ENCODE results near the gene C9orf85. TPM values are rescaled to one million over a fixed set of nuclear protein-coding genes. Genes with fewer than 3 reads are reported as not detected.
"Not testable (repeated sequence)": the region's sequence is repeated elsewhere in the genome, so short reads cannot be mapped to it uniquely, and the experiment has no call there.

Gene C9orf85
- total RNA-seq, 1 experiment from 2014 or later: 14.4 TPM

GRCh38 chr9:71962328-71962727 lies 50.9 kb downstream of the C9orf85 start:
- no peak overlapping the region for H4K5ac ChIP-seq (ENCODE audit: insufficient read length, low read depth, low read length)
- no peak overlapping the region for H2AFZ ChIP-seq (ENCODE audit: low read length)
- no peaks in the 10 kb centered on the region; the same call in 1 of the 2 replicates for H3K4me1 ChIP-seq (ENCODE audit: insufficient read depth, low read length)
- no peak overlapping the region for H3K56ac ChIP-seq (ENCODE audit: insufficient read length, low read depth, low read length)
- no peaks in the 10 kb centered on the region for H3K79me2 ChIP-seq (ENCODE audit: insufficient read depth, low read length)
- H3K18ac ChIP-seq (ENCODE audit: insufficient read length, low read depth, low read length): no peak overlapping the region
- H3T11ph ChIP-seq (ENCODE audit: low read length): no peak overlapping the region
- H3K14ac ChIP-seq (ENCODE audit: insufficient read depth, low read length): no peak overlapping the region
- no peak overlapping the region for H2BK15ac ChIP-seq (ENCODE audit: low read depth, low read length)
- H3K9me3 Mint-ChIP-seq: peaks cover 0 to 4% of the 10 kb centered on the region in 2 experiments; a peak in 3 of 5 replicates
- no peaks in the 10 kb centered on the region for H3K79me1 ChIP-seq (ENCODE audit: insufficient read depth, low read depth, low read length, poor library complexity, severe bottlenecking)
- no peak overlapping the region for H2BK5ac ChIP-seq (ENCODE audit: insufficient read length, low read length)
- H2BK120ac ChIP-seq (ENCODE audit: low read depth, low read length, poor library complexity, severe bottlenecking): no peak overlapping the region
- no peak overlapping the region for H3K4ac ChIP-seq (ENCODE audit: low read depth, low read length)
- H3K9me3 ChIP-seq (ENCODE audit: control insufficient read depth, low read depth, low read length): no peaks in the 10 kb centered on the region
- H4K91ac ChIP-seq (ENCODE audit: insufficient read length, low read depth, low read length): no peak overlapping the region
- no peak overlapping the region for H3K27ac ChIP-seq (ENCODE audit: insufficient read length, low read depth, low read length)
- DNase-seq: no peak
- no peak overlapping the region for H2BK12ac ChIP-seq (ENCODE audit: insufficient read length, low read depth, low read length)
- H3K36me3 Mint-ChIP-seq (ENCODE audit: insufficient read depth in 1 of 3, low read depth in 3 of 3): peaks cover 19 to 35% (median 21%) of the 10 kb centered on the region in 3 experiments; a peak in 6 of 7 replicates
- no peak overlapping the region for H4K8ac ChIP-seq (replicated peaks; ENCODE audit: insufficient read length, low read depth, low read length)
- H3K23me2 ChIP-seq (ENCODE audit: insufficient read length, low read depth, low read length, poor library complexity, severe bottlenecking): no peaks in the 10 kb centered on the region
- H3K4me3 Mint-ChIP-seq: no peak overlapping the region
- H3K27me3 Mint-ChIP-seq (ENCODE audit: low read depth): no peaks in the 10 kb centered on the region
- no CpG with 5 or more reads among the region's 4 CpGs for WGBS (ENCODE audit: extremely low coverage, insufficient read length, low lambda C conversion rate)
- no peak overlapping the region for H2AK5ac ChIP-seq (ENCODE audit: insufficient read length, low read length)
- no peak overlapping the region for H3K9ac ChIP-seq (ENCODE audit: extremely low read depth, insufficient read length, low read length)
- no peaks in the 10 kb centered on the region for H3K27me3 ChIP-seq (ENCODE audit: insufficient read depth, low read length)
- H2BK20ac ChIP-seq (ENCODE audit: low read depth, low read length, poor library complexity, severe bottlenecking): no peak overlapping the region
- no peak overlapping the region for H3K23ac ChIP-seq (ENCODE audit: insufficient read length, low read depth, low read length)
- H4K20me1 ChIP-seq (ENCODE audit: control insufficient read depth, insufficient read depth, insufficient read length): no peaks in the 10 kb centered on the region
- peaks cover 47 to 48% of the 10 kb centered on the region in 2 experiments for H3K4me1 Mint-ChIP-seq
- peak overlapping the region in 2 of 3 experiments; percentile 12 to 71; a peak in 3 of 7 replicates for H3K27ac Mint-ChIP-seq
- no peak overlapping the region for H3K4me2 ChIP-seq (ENCODE audit: insufficient read depth, insufficient read length, low read length)
- TF ChIP-seq CTCF (conservative IDR thresholded peaks at IDR 0.05): no peak

GRCh38 chr9:71963471-71963996 lies 52.1 kb downstream of the C9orf85 start:
- not testable (repeated sequence) for H2BK120ac ChIP-seq (ENCODE audit: low read depth, low read length, poor library complexity, severe bottlenecking); H3K9ac ChIP-seq (ENCODE audit: extremely low read depth, insufficient read length, low read length); H3K79me2 ChIP-seq (ENCODE audit: insufficient read depth, low read length); H2BK12ac ChIP-seq (ENCODE audit: insufficient read length, low read depth, low read length); H3K27me3 Mint-ChIP-seq (ENCODE audit: low read depth); H3K27ac ChIP-seq (ENCODE audit: insufficient read length, low read depth, low read length); H3K9me3 ChIP-seq (ENCODE audit: control insufficient read depth, low read depth, low read length); H3K4ac ChIP-seq (ENCODE audit: low read depth, low read length); H2BK20ac ChIP-seq (ENCODE audit: low read depth, low read length, poor library complexity, severe bottlenecking); H2BK15ac ChIP-seq (ENCODE audit: low read depth, low read length); H4K5ac ChIP-seq (ENCODE audit: insufficient read length, low read depth, low read length); H3K23me2 ChIP-seq (ENCODE audit: insufficient read length, low read depth, low read length, poor library complexity, severe bottlenecking); H3K56ac ChIP-seq (ENCODE audit: insufficient read length, low read depth, low read length); H2AK5ac ChIP-seq (ENCODE audit: insufficient read length, low read length); H3K14ac ChIP-seq (ENCODE audit: insufficient read depth, low read length); H3K4me1 ChIP-seq (ENCODE audit: insufficient read depth, low read length); DNase-seq; H3T11ph ChIP-seq (ENCODE audit: low read length); H2BK5ac ChIP-seq (ENCODE audit: insufficient read length, low read length); H4K20me1 ChIP-seq (ENCODE audit: control insufficient read depth, insufficient read depth, insufficient read length); H3K79me1 ChIP-seq (ENCODE audit: insufficient read depth, low read depth, low read length, poor library complexity, severe bottlenecking); H4K8ac ChIP-seq (replicated peaks; ENCODE audit: insufficient read length, low read depth, low read length); H4K91ac ChIP-seq (ENCODE audit: insufficient read length, low read depth, low read length); H3K27me3 ChIP-seq (ENCODE audit: insufficient read depth, low read length); H2AFZ ChIP-seq (ENCODE audit: low read length); H3K23ac ChIP-seq (ENCODE audit: insufficient read length, low read depth, low read length); H3K18ac ChIP-seq (ENCODE audit: insufficient read length, low read depth, low read length); H3K4me3 Mint-ChIP-seq; H3K4me2 ChIP-seq (ENCODE audit: insufficient read depth, insufficient read length, low read length)
- no CpG with 5 or more reads among the region's 29 CpGs for WGBS (ENCODE audit: extremely low coverage, insufficient read length, low lambda C conversion rate)
- peaks cover 27 to 36% (median 32%) of the 10 kb centered on the region in 3 experiments for H3K36me3 Mint-ChIP-seq (ENCODE audit: insufficient read depth in 1 of 3, low read depth in 3 of 3)
- 0 out of 7 replicates have a peak overlapping the region, but pooled peaks of 1 of the 3 experiments have one; percentile 70 for H3K27ac Mint-ChIP-seq
- H3K9me3 Mint-ChIP-seq: peaks cover 9 to 12% of the 10 kb centered on the region in 2 experiments
- peaks cover 49% of the 10 kb centered on the region in 2 experiments for H3K4me1 Mint-ChIP-seq

Measured in H9 (cell line).